Measurements from ENCODE around the gene TTC34. TPM values are rescaled to one million over a fixed set of nuclear protein-coding genes. Genes with fewer than 3 reads are reported as not detected.

The TTC34 gene
- total and polyA plus RNA-seq, 2 of the 13 experiments (the other 11 are each of a cell fraction or from before 2014, with no cell fraction given), result 0.07 to 0.11 TPM

DNA sequence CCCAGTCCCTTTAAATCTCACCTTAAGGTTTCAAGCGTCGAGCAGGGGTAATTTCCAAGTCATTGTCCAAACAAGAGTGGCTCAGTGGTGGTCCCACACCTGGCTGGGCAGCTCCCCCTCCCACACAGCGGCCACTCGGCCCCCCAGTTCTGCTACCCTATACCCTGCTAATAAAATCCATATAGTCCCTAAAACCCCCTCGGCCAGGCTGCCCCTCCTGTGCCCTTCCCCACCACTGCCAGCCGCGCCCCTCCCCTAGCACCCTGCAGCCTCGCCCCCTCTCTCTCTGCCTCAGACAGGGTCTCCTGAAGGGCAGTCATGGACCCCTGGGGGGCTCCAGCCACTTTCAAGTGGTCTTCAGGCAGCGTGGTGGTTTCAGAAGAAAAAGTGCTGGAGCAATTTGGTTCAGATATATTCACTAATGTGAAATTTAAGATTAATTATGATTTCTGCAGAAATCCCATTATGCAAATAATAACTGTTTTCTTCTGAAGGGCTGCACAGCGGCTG lies 34.2 kb upstream of the TTC34 start (continued):
- TF ChIP-seq ZNF678 (CRISPR knock-in tag; IDR thresholded peaks at IDR 0.05), result no peak

DNA sequence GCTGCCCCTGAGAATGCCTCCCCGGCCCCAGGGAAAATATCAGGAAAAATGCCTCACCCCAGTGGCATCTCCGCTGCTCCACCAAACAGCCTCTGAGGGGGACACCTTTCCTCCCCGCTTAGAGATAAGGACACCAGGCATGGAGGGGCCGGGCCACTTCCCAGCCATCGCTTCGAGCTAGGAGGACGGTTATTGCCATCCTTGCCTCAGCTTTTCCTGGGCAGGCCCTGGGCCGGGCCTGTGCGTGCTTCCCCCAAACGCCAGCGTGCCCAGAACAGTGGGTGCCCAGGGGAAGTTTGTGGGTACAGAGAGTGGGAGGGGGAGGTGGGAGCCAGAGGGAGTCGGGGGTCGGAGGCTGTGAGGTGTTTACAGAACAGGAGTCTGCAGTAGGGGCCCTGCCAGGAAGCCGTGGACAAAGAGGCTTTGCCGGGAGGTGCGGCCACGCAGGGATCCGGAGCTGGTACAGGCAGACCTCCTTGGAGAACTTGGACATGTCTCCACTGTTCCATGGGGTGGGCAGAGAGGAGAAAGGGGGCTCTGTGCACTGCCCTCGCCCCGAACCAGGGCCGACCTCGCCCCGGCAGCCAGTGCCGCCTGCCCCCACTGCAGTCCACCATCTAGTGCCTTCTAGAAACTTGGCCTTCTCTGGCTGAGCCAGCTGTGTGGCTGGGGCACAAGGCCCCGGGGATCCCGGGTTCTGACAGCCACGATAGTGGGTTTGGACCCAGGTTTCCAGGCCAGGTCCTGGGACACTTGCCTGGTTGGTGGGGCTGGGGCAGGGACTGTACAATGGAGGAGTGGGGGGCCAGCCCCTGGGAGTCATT lies 33.5 kb upstream of the TTC34 start:
- H3K9ac ChIP-seq (ENCODE audit: insufficient read depth, low read depth, low read length), result no peak overlapping the region
- TF ChIP-seq, protein P1, sequence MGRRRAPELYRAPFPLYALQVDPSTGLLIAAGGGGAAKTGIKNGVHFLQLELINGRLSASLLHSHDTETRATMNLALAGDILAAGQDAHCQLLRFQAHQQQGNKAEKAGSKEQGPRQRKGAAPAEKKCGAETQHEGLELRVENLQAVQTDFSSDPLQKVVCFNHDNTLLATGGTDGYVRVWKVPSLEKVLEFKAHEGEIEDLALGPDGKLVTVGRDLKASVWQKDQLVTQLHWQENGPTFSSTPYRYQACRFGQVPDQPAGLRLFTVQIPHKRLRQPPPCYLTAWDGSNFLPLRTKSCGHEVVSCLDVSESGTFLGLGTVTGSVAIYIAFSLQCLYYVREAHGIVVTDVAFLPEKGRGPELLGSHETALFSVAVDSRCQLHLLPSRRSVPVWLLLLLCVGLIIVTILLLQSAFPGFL (CRISPR knock-in tag; IDR thresholded peaks at IDR 0.05), result no peak
- TF ChIP-seq, protein P2, sequence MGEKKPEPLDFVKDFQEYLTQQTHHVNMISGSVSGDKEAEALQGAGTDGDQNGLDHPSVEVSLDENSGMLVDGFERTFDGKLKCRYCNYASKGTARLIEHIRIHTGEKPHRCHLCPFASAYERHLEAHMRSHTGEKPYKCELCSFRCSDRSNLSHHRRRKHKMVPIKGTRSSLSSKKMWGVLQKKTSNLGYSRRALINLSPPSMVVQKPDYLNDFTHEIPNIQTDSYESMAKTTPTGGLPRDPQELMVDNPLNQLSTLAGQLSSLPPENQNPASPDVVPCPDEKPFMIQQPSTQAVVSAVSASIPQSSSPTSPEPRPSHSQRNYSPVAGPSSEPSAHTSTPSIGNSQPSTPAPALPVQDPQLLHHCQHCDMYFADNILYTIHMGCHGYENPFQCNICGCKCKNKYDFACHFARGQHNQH (CRISPR knock-in tag; IDR thresholded peaks at IDR 0.05), result no peak
- TF ChIP-seq ZNF839 (CRISPR knock-in tag; IDR thresholded peaks at IDR 0.05; ENCODE audit: borderline replicate concordance) (no peak), ZNF33A (CRISPR knock-in tag; IDR thresholded peaks at IDR 0.05; ENCODE audit: borderline replicate concordance) (no peak), GTF2F1 (IDR thresholded peaks at IDR 0.05; ENCODE audit: low read length) (no peak), MXI1 (IDR thresholded peaks at IDR 0.05; ENCODE audit: borderline replicate concordance, low read depth, low read length) (no peak), ARNT2 (CRISPR knock-in tag; IDR thresholded peaks at IDR 0.05; ENCODE audit: low read depth) (no peak)
- TF ChIP-seq, protein P3, sequence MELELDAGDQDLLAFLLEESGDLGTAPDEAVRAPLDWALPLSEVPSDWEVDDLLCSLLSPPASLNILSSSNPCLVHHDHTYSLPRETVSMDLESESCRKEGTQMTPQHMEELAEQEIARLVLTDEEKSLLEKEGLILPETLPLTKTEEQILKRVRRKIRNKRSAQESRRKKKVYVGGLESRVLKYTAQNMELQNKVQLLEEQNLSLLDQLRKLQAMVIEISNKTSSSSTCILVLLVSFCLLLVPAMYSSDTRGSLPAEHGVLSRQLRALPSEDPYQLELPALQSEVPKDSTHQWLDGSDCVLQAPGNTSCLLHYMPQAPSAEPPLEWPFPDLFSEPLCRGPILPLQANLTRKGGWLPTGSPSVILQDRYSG (CRISPR knock-in tag; IDR thresholded peaks at IDR 0.05), result no peak
- TF ChIP-seq, protein P4, sequence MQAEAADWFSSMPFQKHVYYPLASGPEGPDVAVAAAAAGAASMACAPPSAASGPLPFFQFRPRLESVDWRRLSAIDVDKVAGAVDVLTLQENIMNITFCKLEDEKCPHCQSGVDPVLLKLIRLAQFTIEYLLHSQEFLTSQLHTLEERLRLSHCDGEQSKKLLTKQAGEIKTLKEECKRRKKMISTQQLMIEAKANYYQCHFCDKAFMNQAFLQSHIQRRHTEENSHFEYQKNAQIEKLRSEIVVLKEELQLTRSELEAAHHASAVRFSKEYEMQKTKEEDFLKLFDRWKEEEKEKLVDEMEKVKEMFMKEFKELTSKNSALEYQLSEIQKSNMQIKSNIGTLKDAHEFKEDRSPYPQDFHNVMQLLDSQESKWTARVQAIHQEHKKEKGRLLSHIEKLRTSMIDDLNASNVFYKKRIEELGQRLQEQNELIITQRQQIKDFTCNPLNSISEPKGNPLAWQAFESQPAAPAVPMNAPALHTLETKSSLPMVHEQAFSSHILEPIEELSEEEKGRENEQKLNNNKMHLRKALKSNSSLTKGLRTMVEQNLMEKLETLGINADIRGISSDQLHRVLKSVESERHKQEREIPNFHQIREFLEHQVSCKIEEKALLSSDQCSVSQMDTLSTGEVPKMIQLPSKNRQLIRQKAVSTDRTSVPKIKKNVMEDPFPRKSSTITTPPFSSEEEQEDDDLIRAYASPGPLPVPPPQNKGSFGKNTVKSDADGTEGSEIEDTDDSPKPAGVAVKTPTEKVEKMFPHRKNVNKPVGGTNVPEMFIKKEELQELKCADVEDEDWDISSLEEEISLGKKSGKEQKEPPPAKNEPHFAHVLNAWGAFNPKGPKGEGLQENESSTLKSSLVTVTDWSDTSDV (CRISPR knock-in tag; IDR thresholded peaks at IDR 0.05), result no peak
- no peaks in the 10 kb centered on the region for H3K9me3 ChIP-seq (ENCODE audit: low read length)
- no peak overlapping the region for H3K27ac ChIP-seq (ENCODE audit: extremely low read length, insufficient read depth, low read length)
- in situ Hi-C loops (cut with HindIII; ENCODE audit: extremely low pct_ligation_motif_present, low pct_unique_long_range_greater_than_20kb) (no loop called here), intact Hi-C loops (cut with micrococcal nuclease; ENCODE audit: unreplicated experiment) (no loop called here)
- no peak for ATAC-seq
- no TSS peak for BruUV-seq (replicated peaks)
- H2AFZ ChIP-seq (ENCODE audit: low read length), result no peak overlapping the region
- no peaks in the 10 kb centered on the region for H3K79me2 ChIP-seq (ENCODE audit: insufficient read depth, low read length)
- no peak for DNase-seq (ENCODE audit: low spot score)
- no peaks in the 10 kb centered on the region for H3K4me1 ChIP-seq (ENCODE audit: insufficient read depth, low read length)
- H3K4me3 ChIP-seq (replicated peaks in 1 of 3; ENCODE audit: insufficient read depth in 1 of 3, low read depth in 2 of 3, low read length in 3 of 3), result no peak overlapping the region
- peaks cover 13 to 77% of the 10 kb centered on the region in 2 experiments for H3K27me3 ChIP-seq (ENCODE audit: control insufficient read depth in 1 of 2, insufficient read depth in 2 of 2, low read length in 2 of 2)
- no peak for FAIRE-seq
- no peaks in the 10 kb centered on the region for H3K36me3 ChIP-seq (replicated peaks in 1 of 2; ENCODE audit: control insufficient read depth in 1 of 2, insufficient read depth in 2 of 2, low read length in 2 of 2)
- H3K4me2 ChIP-seq (ENCODE audit: low read depth, low read length), result no peak overlapping the region
- WGBS (ENCODE audit: low lambda C conversion rate), result 9% methylated on average over 9 of the region's 27 CpGs
- ChIA-PET CTCF (ENCODE audit: low intra/inter-chr PET ratio, low total read pairs) (no interaction called here), POLR2A (no interaction called here)
- no peaks in the 10 kb centered on the region for H4K20me1 ChIP-seq (ENCODE audit: insufficient read depth, low read length)

Measured in HepG2 (cell line).